Aortic smooth muscle cell (primary cell): ENCODE results near the gene OR8B3. TPM values are rescaled to one million over a fixed set of nuclear protein-coding genes. Genes with fewer than 3 reads are reported as not detected.

Experiments
- total RNA-seq: library from RNA; depleted of rRNA; stranded (reverse); fragments of >200 nt; gene quantifications from 2 replicates; pipeline ENCODE4 v1.2.3, GENCODE V29; 2014

Gene OR8B3, protein sequence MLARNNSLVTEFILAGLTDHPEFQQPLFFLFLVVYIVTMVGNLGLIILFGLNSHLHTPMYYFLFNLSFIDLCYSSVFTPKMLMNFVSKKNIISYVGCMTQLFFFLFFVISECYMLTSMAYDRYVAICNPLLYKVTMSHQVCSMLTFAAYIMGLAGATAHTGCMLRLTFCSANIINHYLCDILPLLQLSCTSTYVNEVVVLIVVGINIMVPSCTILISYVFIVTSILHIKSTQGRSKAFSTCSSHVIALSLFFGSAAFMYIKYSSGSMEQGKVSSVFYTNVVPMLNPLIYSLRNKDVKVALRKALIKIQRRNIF
- total RNA-seq, result not detected in 2 replicates

DNA sequence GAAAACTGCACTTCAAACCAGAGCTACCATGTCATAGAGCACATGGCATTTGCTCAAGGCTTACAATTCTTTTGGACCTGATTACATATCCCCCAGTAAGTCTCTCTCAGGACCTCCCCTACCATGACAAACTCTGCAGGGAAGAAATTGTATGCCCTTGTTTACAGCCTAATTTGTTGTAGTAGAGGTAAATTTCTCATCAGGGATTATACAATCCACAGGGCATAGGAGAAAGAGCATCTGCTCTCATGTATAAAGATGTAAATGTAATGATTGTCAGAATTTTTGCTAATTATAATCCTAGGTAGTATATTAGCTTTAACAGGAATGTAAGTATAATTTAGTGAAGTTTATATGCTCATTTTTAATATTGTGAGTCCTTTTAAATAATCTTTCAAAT, at the start of gene OR8B3:
Gene OR8B3, minus strand, starts transcription at position 101 of the 400 bp plus-strand sequence. CDS start 1,673 bp downstream, outside the sequence.

DNA sequence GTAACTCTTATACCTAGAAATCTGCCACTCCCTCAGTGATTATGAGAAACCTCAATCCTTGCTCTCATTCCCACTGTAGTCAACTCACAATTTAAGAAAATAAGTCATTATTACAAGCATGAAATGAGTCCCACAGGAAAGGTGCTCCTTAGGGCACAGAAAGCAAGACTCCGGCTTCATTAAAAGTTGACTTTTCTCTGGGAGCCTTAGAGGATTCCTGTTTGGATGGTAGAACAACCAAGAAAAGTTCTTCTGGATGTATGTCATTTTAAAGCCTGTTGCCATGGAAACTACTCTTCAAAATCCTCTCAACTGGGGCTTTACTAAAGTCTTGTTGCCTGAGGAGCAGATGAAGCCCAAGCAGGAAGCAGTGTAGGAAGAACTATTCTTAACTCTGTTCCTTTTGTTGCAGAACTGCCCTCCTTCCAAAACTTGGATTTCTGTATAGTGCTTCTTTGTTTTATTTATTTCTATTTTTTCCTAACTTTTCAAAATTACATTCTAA, 46.9 kb upstream of the OR8B3 start, which contains the start of gene OR8B8:
Gene OR8B8, minus strand, starts transcription at position 51 of the 505 bp plus-strand sequence. CDS start 4,611 bp downstream, outside the sequence.

DNA sequence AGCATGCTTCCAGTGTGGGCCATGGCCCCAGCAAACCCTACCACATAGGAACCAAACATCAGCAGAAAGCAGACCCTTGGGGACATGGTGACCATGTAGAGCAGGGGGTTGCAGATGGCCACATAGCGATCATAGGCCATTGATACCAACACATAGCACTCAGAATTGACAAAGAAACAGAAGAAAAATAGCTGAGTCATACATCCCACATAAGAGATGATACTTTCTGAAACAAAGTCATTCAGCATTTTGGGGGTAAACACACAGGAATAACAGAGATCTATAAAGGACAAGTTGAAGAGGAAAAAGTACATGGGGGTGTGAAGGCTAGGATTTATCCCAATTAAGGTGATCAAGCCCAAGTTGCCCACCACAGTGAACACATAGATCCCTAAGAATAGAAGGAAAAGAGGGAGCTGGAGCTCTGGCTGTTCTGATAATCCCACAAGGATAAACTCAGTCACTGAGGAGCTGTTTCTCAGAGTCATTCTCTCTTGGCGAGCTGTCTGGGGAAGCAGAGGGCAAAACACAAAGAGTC, 25.6 kb upstream of the OR8B3 start, which contains the start of gene OR8B4:
Gene OR8B4, minus strand, starts transcription at position 488 of the 538 bp plus-strand sequence. Its CDS starts 0 bp downstream, at position 488.

DNA sequence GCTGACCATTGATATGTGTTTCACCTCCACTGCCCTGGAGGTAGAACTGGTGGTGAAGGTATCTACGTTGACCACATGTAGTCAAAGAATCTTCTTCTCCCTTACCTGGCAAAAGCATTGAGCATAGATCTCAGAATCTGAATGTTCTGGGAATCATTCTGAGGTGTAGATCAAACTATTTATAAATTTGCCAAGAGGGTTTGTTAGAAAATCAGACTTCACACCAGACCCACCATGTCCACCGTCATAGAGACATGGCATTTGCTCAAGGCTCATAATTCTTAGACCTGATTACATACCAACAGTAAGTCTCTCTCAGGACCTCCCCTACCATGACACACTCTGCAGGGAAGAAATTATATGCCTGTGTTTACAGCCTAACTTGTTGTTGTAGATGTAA, 14.4 kb downstream of the OR8B3 start, which contains the start of gene OR8B2:
Gene OR8B2, minus strand, starts transcription at position 101 of the 400 bp plus-strand sequence. CDS start 1,156 bp downstream, outside the sequence.

Other genes with a start within 250 kb of the OR8B3 start
- gene OR10D3, start 215.7 kb downstream of the OR8B3 start, total RNA-seq, result not detected in 2 replicates
- gene OR8G1, start 157.9 kb downstream of the OR8B3 start, total RNA-seq, result not detected in 2 replicates
- gene OR8G5, start 142.6 kb downstream of the OR8B3 start, total RNA-seq, result not detected in 2 replicates
- gene OR8D1, start 85.1 kb downstream of the OR8B3 start, total RNA-seq, result not detected in 2 replicates
- gene OR8D2, start 78.8 kb downstream of the OR8B3 start, total RNA-seq, result not detected in 2 replicates
- gene OR8B2, start 14.5 kb downstream of the OR8B3 start, total RNA-seq, result not detected in 2 replicates
- gene OR8B4, start 25.8 kb upstream of the OR8B3 start, total RNA-seq, result not detected in 2 replicates
- not detected in 2 replicates for gene OR8B8, start 46.7 kb upstream of the OR8B3 start, total RNA-seq
- gene OR8B12, start 144.6 kb upstream of the OR8B3 start, total RNA-seq, result not detected in 2 replicates
- gene OR8A1, start 171.0 kb upstream of the OR8B3 start, total RNA-seq, result not detected in 2 replicates
- gene PANX3, start 212.4 kb upstream of the OR8B3 start, total RNA-seq, result not detected in 2 replicates
- gene TBRG1, start 223.8 kb upstream of the OR8B3 start, total RNA-seq, result 20.7 and 22.6 TPM in 2 replicates